B cell (primary cell): Measurements from ENCODE around the gene HBM.
"Not testable (repeated sequence)": the region's sequence is repeated elsewhere in the genome, so short reads cannot be mapped to it uniquely, and the experiment has no call there.

Experiments used
- CTCF ChIP-seq: fragments of 200-600 bp; IDR thresholded peaks from one replicate; pipeline ENCODE4 v1.8.0; 2022; ENCODE audit warnings: antibody characterized with exemption, mild to moderate bottlenecking
- EZH2 ChIP-seq: IDR thresholded peaks from 2 replicates; pipeline ENCODE4 v1.6.1; 2012; ENCODE audit warnings: borderline replicate concordance, low read depth, mild to moderate bottlenecking, moderate library complexity, low read length; ENCODE audit not compliant: insufficient read depth, poor library complexity, severe bottlenecking

GRCh38 chr16:153550-154216, 12.1 kb upstream of the HBM start:
- TF ChIP-seq CTCF, EZH2: not testable (repeated sequence)
